Fibroblast of mammary gland (primary cell): ENCODE measurements around the gene MT1B.

Experiments
- DNase-seq: peaks from one replicate; pipeline ENCODE4 v3.0.0-alpha.2; 2010; ENCODE audit warnings: low read depth
- H3K4me3 ChIP-seq: 2 replicates; pipeline ENCODE4 v1.5.1; 2011; ENCODE audit warnings: low read depth, mild to moderate bottlenecking, low read length, moderate library complexity; ENCODE audit not compliant: control insufficient read depth
- TF ChIP-seq, protein P1 (sequence below): conservative IDR thresholded peaks from 2 replicates; pipeline ENCODE4 v1.5.1; 2011; ENCODE audit warnings: low read depth, low read length, inconsistent platforms; ENCODE audit not compliant: control insufficient read depth, insufficient read depth

Gene MT1B

DNA sequence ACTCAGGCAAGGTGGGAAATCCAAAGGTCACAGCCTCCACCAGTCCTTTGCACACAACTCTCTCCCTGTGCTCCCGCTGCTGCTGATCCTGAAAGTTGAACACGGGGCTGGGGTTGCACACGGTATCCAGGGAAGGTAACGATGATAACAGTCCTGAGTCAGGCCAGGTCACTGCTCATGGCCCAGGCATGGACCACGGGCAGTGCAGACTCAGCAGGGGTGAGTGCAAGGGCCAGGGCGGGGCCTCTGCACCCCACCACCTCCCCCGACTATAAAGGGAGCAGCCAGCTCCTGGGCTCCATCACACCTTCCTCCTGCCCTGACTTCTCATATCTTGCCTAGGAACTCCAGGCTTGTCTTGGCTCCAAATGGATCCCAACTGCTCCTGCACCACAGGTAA lies at the start of gene MT1B:
MT1B (plus strand) TSS at position 301 of the 400 bp plus-strand sequence; CDS start at position 369, 68 bp downstream.
- TF ChIP-seq, protein P1, sequence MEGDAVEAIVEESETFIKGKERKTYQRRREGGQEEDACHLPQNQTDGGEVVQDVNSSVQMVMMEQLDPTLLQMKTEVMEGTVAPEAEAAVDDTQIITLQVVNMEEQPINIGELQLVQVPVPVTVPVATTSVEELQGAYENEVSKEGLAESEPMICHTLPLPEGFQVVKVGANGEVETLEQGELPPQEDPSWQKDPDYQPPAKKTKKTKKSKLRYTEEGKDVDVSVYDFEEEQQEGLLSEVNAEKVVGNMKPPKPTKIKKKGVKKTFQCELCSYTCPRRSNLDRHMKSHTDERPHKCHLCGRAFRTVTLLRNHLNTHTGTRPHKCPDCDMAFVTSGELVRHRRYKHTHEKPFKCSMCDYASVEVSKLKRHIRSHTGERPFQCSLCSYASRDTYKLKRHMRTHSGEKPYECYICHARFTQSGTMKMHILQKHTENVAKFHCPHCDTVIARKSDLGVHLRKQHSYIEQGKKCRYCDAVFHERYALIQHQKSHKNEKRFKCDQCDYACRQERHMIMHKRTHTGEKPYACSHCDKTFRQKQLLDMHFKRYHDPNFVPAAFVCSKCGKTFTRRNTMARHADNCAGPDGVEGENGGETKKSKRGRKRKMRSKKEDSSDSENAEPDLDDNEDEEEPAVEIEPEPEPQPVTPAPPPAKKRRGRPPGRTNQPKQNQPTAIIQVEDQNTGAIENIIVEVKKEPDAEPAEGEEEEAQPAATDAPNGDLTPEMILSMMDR, result no peak
- H3K4me3 ChIP-seq, result no peak within 1 kb of the TSS

DNA sequence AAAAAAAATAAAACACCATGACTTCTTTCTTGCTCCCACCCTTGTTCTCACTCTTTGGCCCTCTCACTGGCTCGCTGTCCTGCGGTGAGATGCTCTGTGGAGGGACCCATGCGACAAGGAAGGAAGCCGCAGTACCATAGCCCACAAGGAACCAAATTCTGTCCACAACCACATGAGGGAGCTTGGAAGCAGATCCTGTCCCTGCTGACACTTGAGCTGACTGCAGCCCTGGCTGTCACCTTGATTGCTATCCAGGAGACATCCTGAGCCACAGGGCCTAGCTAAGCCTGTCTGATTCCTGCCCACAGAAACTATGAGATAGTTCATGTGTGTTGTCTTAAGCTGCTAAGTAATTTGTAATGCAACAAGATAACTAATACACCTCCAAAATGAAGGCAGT lies 48.1 kb upstream of the MT1B start:
- DNase-seq, result peak; percentile 53
- TF ChIP-seq, protein P1, result peak; percentile 45
- H3K4me3 ChIP-seq, result no peak overlapping the region

More for the DNA sequence above, at the start of gene MT1B:
- no peak for DNase-seq

DNA sequence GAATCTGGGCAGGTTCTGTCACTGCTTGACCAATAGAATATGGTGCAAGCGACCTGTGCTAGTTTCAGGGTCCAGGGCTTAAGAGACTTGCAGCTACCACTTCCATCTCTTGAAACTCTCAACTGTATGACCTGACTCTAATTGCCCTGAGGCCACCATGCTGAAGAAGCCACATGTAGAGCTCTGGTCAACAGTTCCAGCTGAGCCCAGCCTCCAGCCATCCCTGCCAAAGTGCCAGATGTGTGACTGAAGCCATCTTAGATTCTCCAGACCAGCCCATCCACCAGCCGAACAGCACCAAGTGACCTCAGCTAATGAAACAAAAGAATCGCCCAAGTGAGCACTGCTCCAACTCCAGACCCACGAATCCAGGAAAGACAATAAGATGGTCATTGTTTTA lies 46.7 kb upstream of the MT1B start:
- DNase-seq, result no peak
- TF ChIP-seq, protein P1, result no peak
- no peak overlapping the region for H3K4me3 ChIP-seq

DNA sequence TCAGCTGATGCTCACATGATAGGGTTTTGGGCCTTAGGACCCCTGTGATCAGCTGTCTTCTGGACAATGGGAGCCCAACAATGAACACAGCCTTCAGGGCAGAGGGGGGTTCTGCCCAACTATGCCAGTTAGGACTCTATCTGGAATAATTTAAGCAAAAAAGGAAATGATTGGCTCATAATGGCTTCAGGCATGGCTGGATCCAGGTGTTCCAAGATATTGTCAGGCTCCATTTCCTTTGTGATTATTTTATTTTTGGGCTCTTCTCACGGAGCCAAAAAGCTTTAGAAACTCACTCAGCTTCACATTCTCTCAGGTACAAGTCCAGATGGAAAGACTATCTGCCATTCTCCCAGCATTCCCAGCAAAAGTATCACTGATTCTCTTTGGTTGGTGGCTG lies 46.2 kb upstream of the MT1B start:
- TF ChIP-seq, protein P1, result no peak
- H3K4me3 ChIP-seq, result no peak overlapping the region
- no peak for DNase-seq

DNA sequence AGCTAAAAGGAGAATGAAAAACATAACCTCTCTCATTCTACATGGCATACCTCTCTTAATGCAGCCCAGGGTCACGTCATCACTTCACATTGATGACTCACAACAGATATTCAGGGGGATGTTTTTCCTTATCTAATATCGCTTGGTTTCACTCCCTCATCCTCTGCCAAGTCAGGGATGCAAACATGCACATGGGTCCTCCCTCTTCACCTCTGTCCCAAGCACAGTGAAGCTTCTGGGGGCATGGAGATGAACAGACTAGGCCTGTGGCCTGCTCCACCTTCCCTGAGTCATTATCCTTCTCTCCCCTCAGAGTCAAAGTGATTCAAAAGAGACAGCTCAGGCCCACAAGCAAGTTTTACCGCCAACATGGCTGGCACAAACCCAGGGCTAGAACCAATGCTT lies 45.6 kb upstream of the MT1B start:
- DNase-seq, result no peak
- H3K4me3 ChIP-seq, result no peak overlapping the region
- TF ChIP-seq, protein P1, result no peak

DNA sequence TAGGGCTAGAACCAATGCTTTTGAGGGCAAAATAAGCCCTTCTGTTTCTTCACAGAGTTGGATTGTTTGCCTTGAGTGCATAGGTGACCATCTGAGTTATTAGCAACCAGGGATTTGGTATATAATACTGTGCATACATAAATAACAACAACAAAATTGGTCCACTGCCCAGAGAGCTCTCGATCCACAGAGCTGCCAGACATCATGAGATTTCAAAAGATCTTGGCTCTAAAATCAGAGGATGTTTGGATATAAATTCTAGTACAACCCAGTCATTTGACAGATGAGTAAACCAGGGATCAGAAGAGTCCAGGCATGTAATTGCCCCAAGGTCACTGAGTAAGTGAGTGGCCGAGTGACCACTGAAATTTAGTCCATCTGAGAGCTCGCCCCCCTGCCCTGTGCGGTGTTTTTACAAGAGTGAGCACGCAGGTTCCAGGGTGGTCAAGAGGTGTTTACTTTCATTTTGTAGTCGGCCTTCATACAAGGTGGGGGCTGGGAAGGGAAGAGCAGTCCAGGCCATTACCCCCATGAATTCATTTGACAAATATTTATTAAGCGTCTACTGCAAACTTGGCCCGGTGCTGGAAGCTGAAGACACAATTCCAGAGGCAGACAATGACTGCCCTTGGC lies 45.1 kb upstream of the MT1B start:
- DNase-seq, result peak; percentile 98
- peak overlapping the region; percentile 40 for H3K4me3 ChIP-seq
- TF ChIP-seq, protein P1, result no peak
